NCI-H1105 treated with DMSO at 0.1 percent for 48 hours (cell line): Measurements from ENCODE around the gene ZBTB12.
"Not testable (repeated sequence)": the region's sequence is repeated elsewhere in the genome, so short reads cannot be mapped to it uniquely, and the experiment has no call there.

Source experiments
- DNase-seq: peaks from one replicate; lab custom pipeline; 2025; lab: John Stamatoyannopoulos, UW

ZBTB12 gene, protein sequence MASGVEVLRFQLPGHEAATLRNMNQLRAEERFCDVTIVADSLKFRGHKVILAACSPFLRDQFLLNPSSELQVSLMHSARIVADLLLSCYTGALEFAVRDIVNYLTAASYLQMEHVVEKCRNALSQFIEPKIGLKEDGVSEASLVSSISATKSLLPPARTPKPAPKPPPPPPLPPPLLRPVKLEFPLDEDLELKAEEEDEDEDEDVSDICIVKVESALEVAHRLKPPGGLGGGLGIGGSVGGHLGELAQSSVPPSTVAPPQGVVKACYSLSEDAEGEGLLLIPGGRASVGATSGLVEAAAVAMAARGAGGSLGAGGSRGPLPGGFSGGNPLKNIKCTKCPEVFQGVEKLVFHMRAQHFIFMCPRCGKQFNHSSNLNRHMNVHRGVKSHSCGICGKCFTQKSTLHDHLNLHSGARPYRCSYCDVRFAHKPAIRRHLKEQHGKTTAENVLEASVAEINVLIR

DNA sequence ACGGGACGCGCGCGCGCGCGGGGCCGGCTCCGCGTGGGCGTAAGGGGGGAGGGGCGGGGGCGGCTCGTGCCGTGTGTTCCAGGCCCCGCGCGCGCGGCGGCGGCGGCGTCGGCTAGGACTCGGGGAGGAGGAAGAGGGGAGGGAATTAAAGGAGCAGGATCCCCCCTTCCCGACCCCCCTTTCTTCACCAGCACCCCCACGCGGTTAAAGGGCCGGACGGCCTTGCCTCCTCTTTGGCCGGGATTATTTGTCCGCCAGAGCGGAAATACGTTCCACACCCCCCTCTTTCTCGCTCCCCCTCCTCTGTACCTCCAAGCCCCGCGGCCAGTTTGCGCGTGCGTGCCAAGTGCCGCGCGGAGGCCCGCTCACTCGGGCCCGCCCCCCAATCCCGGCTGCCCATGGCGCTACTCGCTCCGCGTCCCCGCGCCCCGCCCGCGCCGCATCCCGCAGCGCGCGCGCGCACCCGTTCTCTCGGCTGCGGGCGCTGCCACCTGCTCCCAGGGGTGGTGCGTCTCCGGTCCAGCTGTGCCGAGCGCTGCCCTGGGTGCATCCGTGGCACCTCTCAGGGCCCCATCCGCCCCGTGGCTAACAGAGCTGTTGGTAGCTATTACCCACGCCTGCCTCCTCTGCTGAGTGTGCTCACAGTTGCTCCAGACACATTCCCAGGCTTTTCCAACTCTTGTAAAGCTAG, at the start of gene ZBTB12:
TSS of gene ZBTB12 (minus strand) at position 134 of the 691 bp plus-strand sequence. CDS start 781 bp downstream, outside the sequence.
- DNase-seq = peak; percentile 94

DNA sequence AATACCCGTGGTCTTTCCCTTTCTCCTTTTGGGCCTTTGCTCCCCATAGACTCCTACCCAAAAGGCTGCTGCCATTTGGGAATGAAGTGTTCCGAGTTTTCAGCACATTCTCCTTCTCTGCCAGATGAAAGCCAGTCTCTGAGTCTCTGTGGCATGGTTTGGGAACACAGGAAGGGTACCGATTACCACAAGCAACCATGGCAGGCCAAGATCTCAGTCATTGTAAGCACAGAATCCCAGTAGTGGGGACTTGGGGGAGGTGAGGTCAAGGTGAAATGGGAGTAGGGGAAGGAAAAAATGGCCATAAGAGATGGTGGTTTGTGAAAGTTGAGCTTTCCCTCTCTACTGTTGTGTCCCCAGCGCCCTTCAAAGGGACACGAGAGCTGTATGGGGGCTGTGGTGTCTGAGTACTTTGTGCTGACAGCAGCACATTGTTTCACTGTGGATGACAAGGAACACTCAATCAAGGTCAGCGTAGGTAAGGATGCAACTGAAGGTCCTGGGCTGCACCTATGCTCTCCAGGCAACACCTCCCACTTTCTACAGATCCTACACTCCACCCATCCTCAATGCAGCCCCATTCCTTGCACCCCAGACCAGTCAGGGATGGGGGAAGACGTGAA, 48.2 kb upstream of the ZBTB12 start:
- no peak for DNase-seq

DNA sequence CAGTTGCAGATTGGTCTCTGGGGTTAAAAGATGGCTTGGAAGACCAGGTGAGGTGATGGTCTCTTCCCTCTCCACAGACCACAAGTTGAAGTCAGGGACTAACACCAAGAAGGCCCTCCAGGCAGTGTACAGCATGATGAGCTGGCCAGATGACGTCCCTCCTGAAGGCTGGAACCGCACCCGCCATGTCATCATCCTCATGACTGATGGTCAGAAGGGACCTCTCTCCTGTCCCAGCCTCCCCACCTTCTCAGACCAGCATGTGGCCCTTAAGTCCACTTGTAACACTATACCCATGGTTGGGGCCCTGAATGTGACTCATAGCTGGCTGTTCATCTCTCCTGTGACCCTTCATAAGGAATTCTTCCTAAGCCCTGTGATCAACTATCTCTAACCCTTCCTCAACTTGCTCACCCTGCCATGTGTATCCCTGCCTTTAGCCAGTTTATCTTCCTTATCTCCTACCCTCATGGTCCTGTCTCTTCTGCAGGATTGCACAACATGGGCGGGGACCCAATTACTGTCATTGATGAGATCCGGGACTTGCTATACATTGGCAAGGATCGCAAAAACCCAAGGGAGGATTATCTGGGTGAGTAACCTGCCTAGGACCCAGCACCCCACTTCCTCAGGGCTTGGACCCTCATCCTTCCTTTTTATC, 47.0 kb upstream of the ZBTB12 start:
- no peak for DNase-seq

DNA sequence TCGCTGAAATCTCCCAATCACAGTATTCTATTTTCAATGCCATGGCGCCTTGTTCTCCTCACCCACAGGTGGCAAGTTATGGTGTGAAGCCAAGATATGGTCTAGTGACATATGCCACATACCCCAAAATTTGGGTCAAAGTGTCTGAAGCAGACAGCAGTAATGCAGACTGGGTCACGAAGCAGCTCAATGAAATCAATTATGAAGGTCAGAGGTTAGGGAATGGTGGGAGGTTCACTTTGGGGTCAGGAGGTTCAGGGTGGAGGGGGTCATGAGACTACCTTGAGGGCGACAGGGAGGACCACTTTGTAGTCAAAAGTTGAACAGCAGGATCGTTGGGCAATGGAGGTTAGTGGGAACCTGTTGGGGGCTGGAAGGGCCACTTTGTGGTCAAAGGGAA, 46.4 kb upstream of the ZBTB12 start:
- no peak for DNase-seq

DNA sequence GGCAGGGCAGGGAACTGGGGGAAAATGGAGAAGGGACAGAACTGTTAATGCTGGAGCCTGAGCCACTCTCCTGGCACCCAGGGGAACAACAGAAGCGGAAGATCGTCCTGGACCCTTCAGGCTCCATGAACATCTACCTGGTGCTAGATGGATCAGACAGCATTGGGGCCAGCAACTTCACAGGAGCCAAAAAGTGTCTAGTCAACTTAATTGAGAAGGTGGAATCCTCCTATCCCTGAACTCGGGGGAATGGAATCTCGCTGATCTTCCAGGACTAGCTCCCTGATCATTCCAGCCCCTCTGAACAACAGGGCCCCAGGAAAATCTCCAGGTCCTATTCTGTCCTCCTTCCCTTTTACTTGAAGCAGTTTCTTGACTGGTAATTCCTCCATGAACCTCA, 46.0 kb upstream of the ZBTB12 start:
- no peak for DNase-seq

DNA sequence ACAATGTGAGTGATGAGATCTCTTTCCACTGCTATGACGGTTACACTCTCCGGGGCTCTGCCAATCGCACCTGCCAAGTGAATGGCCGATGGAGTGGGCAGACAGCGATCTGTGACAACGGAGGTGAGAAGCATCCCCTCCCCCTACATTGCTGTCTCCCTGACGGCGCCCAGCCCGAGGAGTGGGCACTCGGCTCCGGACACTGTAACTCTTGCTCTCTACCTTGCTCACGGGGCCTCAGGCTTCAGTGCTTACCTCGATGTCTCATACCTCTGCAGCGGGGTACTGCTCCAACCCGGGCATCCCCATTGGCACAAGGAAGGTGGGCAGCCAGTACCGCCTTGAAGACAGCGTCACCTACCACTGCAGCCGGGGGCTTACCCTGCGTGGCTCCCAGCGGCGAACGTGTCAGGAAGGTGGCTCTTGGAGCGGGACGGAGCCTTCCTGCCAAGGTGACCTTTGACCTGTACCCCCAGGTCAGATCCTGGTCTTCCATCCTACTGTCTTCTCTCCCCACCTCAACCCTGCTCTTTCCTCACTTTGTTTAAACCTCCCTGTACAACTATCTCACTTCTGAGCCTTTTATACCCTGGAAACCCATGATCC, 45.3 kb upstream of the ZBTB12 start:
- no peak for DNase-seq

DNA sequence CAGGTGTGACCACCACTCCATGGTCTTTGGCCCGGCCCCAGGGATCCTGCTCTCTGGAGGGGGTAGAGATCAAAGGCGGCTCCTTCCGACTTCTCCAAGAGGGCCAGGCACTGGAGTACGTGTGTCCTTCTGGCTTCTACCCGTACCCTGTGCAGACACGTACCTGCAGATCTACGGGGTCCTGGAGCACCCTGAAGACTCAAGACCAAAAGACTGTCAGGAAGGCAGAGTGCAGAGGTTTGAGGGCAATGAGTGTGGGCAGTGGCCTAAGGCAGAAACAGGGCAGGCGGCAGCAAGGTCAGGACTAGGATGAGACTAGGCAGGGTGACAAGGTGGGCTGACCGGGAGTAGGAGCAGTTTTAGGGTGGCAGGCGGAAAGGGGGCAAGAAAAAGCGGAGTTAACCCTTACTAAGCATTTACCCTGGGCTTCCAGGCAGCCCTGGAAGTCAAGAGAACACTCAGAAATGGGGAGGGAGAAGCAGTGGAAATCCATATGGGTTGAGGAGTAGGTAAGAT, 44.5 kb upstream of the ZBTB12 start:
- DNase-seq = no peak

DNA sequence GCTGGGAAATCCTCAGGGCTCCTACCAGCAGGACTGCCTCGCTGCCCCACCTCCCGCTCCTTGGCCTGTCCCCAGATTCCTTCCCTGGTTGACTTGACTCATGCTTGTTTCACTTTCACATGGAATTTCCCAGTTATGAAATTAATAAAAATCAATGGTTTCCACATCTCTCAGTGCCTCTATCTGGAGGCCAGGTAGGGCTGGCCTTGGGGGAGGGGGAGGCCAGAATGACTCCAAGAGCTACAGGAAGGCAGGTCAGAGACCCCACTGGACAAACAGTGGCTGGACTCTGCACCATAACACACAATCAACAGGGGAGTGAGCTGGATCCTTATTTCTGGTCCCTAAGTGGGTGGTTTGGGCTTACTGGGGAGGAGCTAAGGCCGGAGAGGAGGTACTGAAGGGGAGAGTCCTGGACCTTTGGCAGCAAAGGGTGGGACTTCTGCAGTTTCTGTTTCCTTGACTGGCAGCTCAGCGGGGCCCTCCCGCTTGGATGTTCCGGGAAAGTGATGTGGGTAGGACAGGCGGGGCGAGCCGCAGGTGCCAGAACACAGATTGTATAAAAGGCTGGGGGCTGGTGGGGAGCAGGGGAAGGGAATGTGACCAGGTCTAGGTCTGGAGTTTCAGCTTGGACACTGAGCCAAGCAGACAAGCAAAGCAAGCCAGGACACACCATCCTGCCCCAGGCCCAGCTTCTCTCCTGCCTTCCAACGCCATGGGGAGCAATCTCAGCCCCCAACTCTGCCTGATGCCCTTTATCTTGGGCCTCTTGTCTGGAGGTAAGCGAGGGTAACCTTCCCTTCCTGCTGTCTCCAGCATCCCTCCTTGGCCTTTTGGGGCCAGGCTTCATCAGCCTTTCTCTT, 43.9 kb upstream of the ZBTB12 start, which contains the start of gene CFB:
TSS of gene CFB (plus strand) at position 589 of the 863 bp plus-strand sequence. CDS start at position 716, 127 bp downstream.
- no peak for DNase-seq

DNA sequence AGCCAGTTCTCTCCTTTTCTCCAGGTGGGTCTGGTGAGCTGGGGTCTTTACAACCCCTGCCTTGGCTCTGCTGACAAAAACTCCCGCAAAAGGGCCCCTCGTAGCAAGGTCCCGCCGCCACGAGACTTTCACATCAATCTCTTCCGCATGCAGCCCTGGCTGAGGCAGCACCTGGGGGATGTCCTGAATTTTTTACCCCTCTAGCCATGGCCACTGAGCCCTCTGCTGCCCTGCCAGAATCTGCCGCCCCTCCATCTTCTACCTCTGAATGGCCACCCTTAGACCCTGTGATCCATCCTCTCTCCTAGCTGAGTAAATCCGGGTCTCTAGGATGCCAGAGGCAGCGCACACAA, 43.2 kb upstream of the ZBTB12 start:
- no peak for DNase-seq

DNA sequence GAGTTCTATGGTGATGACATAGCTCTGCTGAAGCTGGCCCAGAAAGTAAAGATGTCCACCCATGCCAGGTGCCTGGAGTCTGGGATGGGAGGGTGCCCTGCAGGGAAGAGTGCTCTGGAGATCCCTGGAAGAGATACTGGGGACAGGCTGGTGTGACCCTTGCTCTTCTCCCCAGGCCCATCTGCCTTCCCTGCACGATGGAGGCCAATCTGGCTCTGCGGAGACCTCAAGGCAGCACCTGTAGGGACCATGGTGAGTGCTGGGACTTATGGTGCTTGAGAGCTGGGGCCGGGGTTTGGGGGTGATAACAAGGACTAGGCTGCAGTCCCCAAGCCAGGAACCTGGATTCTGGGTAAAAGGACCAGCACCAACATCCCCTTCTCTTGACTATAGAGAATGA, 41.9 kb upstream of the ZBTB12 start:
- no peak for DNase-seq

DNA sequence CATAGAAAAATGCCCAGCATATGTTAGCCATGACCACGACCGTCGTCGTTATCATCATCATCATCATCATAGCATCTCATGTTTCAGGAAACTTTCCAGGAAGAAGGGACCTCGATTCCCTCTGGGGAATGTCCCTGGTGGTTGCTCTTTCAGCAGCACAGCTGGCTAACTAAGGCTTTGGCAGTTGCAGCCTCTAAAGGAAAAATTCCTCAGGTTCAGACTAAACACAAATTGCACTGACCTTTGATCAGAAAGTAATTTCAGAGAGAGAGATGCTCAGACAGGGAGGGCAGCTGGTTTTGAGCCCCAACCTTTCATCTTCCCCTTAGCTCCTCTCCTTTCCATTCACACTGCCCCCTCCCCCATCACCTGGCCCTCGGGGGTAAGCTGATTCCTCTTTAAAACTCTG, 38.4 kb upstream of the ZBTB12 start:
- no peak for DNase-seq

DNA sequence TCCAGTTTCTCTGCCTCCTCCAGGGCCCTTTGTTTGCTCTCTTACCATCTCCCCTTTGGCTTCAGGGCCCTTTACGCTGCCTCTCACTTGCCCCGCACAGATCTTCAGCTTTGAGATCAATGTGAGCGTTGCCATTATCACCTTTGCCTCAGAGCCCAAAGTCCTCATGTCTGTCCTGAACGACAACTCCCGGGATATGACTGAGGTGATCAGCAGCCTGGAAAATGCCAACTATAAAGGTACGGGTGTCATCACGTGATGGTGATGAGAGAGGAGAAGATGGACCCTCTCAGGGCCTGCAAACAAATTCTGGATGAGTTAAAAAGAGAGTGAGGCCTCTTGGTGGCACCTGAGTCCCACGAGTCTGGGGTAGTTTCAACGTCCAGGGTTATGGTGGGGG, 33.9 kb upstream of the ZBTB12 start:
- DNase-seq = no peak

DNA sequence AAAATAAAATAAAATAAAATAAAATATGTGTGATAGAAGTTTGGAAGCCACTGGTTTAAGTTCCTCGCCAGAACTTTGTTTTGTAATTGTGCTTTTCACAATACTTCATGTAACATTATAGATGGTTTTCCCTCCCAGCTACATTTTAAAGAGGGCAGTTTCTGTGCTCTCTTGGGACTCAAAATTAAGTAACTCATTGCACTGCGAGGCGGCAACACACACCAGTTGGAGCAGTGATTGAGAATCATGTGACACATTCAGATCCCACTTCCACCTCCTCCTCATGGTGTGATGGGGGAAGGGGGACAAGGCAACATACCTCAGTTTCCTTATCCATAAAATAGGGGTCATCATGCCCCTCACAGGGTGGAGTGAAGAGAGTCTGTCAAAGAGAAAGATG, 33.1 kb upstream of the ZBTB12 start:
- no peak for DNase-seq

DNA sequence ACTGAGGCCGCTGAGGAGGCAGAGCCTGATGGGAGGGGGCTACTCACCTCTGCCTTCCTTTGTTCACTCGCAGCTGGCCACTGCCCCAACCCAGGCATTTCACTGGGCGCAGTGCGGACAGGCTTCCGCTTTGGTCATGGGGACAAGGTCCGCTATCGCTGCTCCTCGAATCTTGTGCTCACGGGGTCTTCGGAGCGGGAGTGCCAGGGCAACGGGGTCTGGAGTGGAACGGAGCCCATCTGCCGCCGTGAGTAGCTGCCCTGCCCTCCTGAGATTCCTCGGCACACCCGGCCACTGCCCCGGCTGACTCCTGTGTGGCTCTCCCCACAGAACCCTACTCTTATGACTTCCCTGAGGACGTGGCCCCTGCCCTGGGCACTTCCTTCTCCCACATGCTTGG, 31.7 kb upstream of the ZBTB12 start:
- no peak for DNase-seq

DNA sequence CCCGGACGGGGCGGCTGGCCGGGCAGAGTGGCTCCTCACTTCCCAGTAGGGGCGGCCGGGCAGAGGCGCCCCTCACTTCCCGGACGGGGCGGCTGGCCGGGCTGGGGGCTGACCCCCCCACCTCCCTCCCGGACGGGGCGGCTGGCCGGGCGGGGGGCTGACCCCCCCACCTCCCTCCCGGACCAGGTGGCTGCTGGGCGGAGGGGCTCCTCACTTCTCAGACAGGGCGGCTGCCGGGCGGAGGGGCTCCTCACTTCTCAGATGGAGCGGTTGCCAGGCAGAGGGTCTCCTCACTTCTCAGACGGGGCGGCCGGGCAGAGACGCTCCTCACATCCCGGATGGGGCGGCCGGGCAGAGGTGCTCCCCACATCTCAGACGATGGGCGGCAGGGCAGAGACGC, 30.3 kb upstream of the ZBTB12 start:
- DNase-seq = not testable (repeated sequence)

DNA sequence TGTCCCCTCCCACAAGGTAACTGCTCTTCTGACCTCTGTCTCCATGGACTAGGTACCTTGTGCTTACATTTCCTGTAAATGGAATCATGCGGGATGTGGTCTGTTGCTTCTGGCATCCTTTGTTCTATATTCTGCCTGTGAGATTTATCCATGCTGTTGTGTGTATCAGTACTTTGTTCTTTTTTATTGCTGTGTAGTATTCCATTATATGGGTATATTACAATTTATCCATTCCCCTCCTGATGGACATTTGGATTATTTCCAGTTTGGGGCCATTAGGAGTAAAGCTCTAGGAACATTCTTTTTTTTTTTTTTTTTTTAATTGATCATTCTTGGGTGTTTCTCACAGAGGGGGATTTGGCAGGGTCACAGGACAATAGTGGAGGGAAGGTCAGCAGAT, 29.1 kb upstream of the ZBTB12 start:
- no peak for DNase-seq

DNA sequence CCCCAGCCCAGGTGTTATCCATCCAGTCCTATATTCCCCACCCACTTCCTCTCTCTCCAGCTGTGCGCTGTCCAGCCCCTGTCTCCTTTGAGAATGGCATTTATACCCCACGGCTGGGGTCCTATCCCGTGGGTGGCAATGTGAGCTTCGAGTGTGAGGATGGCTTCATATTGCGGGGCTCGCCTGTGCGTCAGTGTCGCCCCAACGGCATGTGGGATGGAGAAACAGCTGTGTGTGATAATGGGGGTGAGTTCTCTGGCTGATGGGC, 26.7 kb upstream of the ZBTB12 start:
- no peak for DNase-seq

DNA sequence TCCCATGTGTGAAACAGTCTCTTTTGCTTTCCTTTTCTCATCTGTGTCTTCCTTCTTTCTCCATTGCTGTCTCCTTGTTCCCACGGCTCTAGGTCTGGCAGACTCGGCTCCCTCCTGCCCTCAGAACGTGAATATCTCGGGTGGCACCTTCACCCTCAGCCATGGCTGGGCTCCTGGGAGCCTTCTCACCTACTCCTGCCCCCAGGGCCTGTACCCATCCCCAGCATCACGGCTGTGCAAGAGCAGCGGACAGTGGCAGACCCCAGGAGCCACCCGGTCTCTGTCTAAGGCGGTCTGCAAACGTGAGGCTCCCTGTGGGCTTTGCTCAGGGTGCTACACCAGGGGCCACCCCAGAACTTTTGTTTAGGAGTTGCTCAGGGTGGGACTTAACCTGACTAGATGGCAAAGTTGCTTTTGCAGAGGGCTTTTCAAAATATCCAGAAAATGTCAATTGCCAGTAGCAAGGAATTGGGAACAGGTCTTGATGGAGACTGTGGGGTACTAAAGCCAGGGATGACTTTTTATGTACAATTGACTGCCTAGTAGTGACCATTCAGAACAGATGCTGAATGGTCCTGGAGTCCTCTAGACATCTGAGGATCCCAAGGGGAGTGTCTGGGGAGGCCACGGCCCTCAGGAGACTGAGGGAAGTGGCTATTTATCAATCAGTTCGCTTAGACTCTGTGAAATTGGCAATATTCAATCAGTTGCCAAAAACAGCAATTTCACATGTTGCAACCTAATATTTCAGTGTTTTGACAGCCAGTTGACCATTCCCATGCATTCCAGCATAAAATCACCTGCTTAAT, 26.2 kb upstream of the ZBTB12 start:
- no peak for DNase-seq

DNA sequence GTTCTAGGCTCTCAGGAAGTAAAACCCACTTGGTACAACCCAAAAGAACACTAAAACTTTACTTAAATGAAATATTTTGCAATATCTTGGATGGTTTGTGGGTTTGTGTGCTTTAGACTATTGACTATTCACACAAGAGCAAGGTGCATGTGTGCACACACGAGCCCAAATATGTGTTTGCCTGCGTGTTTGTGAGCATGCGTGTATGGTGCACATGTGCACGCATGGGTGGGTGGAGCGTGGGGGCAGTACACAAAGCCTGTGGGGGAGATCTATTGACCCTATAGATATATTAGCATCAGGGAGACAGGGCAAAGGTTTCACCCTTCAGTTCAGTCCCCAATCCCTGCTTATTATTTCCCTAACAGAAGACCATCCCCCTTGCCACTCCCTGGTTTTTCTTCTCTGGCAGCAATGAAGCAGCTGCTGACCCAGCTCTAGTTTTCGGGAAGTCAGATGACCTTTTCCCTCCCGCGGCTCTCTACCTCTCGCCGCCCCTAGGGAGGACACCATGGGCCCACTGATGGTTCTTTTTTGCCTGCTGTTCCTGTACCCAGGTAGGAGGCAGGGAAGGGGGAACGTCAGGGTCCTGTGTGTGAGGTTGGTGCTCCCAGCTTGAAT, 25.5 kb upstream of the ZBTB12 start, which contains the start of gene C2:
TSS of gene C2 (plus strand) at position 476 of the 621 bp plus-strand sequence. CDS start at position 512, 36 bp downstream.
- DNase-seq = no peak

DNA sequence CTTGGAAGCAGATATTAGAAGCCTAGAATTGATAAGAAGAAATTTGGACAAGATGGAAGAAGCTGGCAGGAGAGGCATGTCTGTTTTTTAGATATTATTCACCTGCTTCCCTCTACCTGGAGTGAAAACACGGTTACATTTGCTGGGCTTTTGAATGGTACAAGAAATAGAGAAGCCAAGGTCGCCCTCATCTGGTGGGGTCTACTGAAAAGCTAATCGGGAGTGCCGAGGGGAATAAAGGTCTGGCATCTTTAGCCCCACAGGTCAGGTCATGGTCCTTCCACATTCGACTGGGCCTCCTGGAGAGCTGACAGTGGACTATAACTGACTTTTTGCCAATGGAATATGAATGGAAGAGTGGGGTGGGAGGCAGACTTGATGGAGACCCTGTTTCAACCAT, 21.1 kb upstream of the ZBTB12 start:
- peak; percentile 41 for DNase-seq
